PC-9 (cell line): Measurements from ENCODE around the gene EPN1. TPM values are rescaled to one million over a fixed set of nuclear protein-coding genes. Genes with fewer than 3 reads are reported as not detected.

Experiments
- BruUV-seq: library from RNA; stranded (reverse); fragments of 400-500 nt; replicated peaks from 2 replicates; lab custom pipeline; 2021; lab: Mats Ljungman, UMichigan
- CTCF ChIA-PET: fragments of 300-600 bp; sonication (Branson Sonifier 250); formaldehyde crosslinking; loops from one replicate; lab custom pipeline; 2022; ENCODE audit warnings: antibody characterized with exemption; lab: Charles Lee
- POLR2A ChIA-PET: fragments of 300-600 bp; sonication (Branson Sonifier 250); formaldehyde crosslinking; loops from one replicate; lab custom pipeline; 2022; ENCODE audit warnings: antibody characterized with exemption; ENCODE audit not compliant: unreplicated experiment; lab: Charles Lee
- DNase-seq, 2 experiments: peaks; one replicate each; pipeline versions ENCODE4 v3.0.0 to v3.0.0-alpha.2; 2015 to 2022; ENCODE audit warnings: mixed read lengths in 1 of 2
- H2AFZ ChIP-seq: fragments of 200-600 bp; sonication (generic); 2 replicates; pipeline ENCODE4 v1.8.1; 2017; ENCODE audit warnings: antibody characterized with exemption
- H3F3A ChIP-seq: fragments of 200-600 bp; sonication (generic); 2 replicates; pipeline ENCODE4 v1.8.1; 2017; ENCODE audit warnings: antibody characterized with exemption, mild to moderate bottlenecking, low read depth; ENCODE audit not compliant: insufficient read depth
- H3K27ac ChIP-seq: fragments of 200-600 bp; sonication (generic); 2 replicates; pipeline ENCODE4 v1.6.1; 2016; ENCODE audit warnings: mixed run types
- H3K27me3 ChIP-seq: fragments of 200-600 bp; sonication (generic); 2 replicates; pipeline ENCODE4 v1.6.1; 2016; ENCODE audit warnings: low read depth, mixed run types; ENCODE audit not compliant: insufficient read depth
- H3K36me3 ChIP-seq: fragments of 200-600 bp; sonication (generic); 2 replicates; pipeline ENCODE4 v1.6.1; 2016; ENCODE audit warnings: low read depth, mixed run types
- H3K4me1 ChIP-seq: fragments of 200-600 bp; sonication (generic); replicated peaks from 2 replicates; pipeline ENCODE4 v1.6.1; 2016; ENCODE audit warnings: mixed run types; ENCODE audit not compliant: insufficient read depth
- H3K4me2 ChIP-seq: fragments of 200-600 bp; sonication (generic); 2 replicates; pipeline ENCODE4 v1.6.1; 2017; ENCODE audit warnings: mixed run types
- H3K4me3 ChIP-seq: fragments of 200-600 bp; sonication (generic); 2 replicates; pipeline ENCODE4 v1.6.1; 2016; ENCODE audit warnings: mixed run types
- H3K79me2 ChIP-seq: fragments of 200-600 bp; sonication (generic); 2 replicates; pipeline ENCODE4 v1.6.1; 2017; ENCODE audit warnings: low read depth, mixed run types
- H3K9me2 ChIP-seq: fragments of 200-600 bp; sonication (generic); 2 replicates; pipeline ENCODE4 v1.8.1; 2017; ENCODE audit warnings: mild to moderate bottlenecking; ENCODE audit not compliant: insufficient read depth
- H3K9me3 ChIP-seq: fragments of 200-600 bp; sonication (generic); 2 replicates; pipeline ENCODE4 v1.8.1; 2016; ENCODE audit warnings: low read depth; ENCODE audit not compliant: insufficient read depth
- H4K20me1 ChIP-seq: fragments of 200-600 bp; sonication (generic); 2 replicates; pipeline ENCODE4 v1.8.1; 2017; ENCODE audit not compliant: insufficient read depth
- CTCF ChIP-seq: fragments of 200-600 bp; sonication (generic); conservative IDR thresholded peaks from 2 replicates; pipeline ENCODE4 v1.6.1; 2017; ENCODE audit warnings: mixed run types, antibody characterized with exemption, mild to moderate bottlenecking, moderate library complexity
- EZH2 ChIP-seq: fragments of 200-600 bp; sonication (generic); IDR thresholded peaks from 2 replicates; pipeline ENCODE4 v1.8.0; 2017; ENCODE audit warnings: antibody characterized with exemption, low read depth
- intact Hi-C: fragments of 100-400 bp; cut with micrococcal nuclease; formaldehyde crosslinking; loops from one replicate; pipeline ENCODE4 v1.10.0; 2022; ENCODE audit not compliant: unreplicated experiment
- total RNA-seq: library from RNA; stranded (reverse); gene quantifications from 2 replicates; pipeline ENCODE4 v1.2.3, GENCODE V29; 2021

The EPN1 gene
- total RNA-seq, 1 experiment from 2014 or later = 232 TPM

GRCh38 chr19:55697698-55698097 lies 22.7 kb downstream of the EPN1 start:
- Histone ChIP-seq H3K4me3 (no peak overlapping the region), H4K20me1 (peaks cover 3% of the 10 kb centered on the region; the same call in 1 of the 2 replicates), H3K79me2 (no peaks in the 10 kb centered on the region), H3K27ac (no peak overlapping the region), H3K27me3 (no peaks in the 10 kb centered on the region), H3K9me3 (no peaks in the 10 kb centered on the region), H3F3A (no peaks in the 10 kb centered on the region), H2AFZ (no peak overlapping the region), H3K4me1 (no peaks in the 10 kb centered on the region), H3K9me2 (no peaks in the 10 kb centered on the region), H3K4me2 (no peak overlapping the region), H3K36me3 (peaks cover 12% of the 10 kb centered on the region; the same call in 1 of the 2 replicates)
- CTCF ChIA-PET = no interaction called here
- no peak for DNase-seq
- POLR2A ChIA-PET = interaction anchor here (0.6 kb wide), 1 partner anchor 95 kb away, joined by 8 read pairs; no protein-coding TSS in a partner anchor
- TF ChIP-seq CTCF (no peak), EZH2 (no peak)
- intact Hi-C loops = no loop called here
- BruUV-seq = no TSS peak

- no peaks in the 10 kb centered on the region for H3K4me1 ChIP-seq
- CTCF ChIA-PET = no interaction called here
- no peaks in the 10 kb centered on the region for H3K79me2 ChIP-seq
- no TSS peak for BruUV-seq
- H3K9me3 ChIP-seq = no peaks in the 10 kb centered on the region
- no peak overlapping the region for H3K27ac ChIP-seq
- TF ChIP-seq EZH2 (no peak), CTCF (no peak)
- H3F3A ChIP-seq = no peaks in the 10 kb centered on the region
- H4K20me1 ChIP-seq = 0 out of 2 replicates have a peak, but pooled peaks cover 3% of the 10 kb centered on the region
- H2AFZ ChIP-seq = no peak overlapping the region
- H3K4me3 ChIP-seq = no peak overlapping the region
- intact Hi-C loops = no loop called here
- no peak overlapping the region for H3K4me2 ChIP-seq
- H3K9me2 ChIP-seq = no peaks in the 10 kb centered on the region
- POLR2A ChIA-PET = interaction anchor here (0.5 kb wide), 1 partner anchor 572 kb away, joined by 4 read pairs; no protein-coding TSS in a partner anchor
- H3K36me3 ChIP-seq = peaks cover 12% of the 10 kb centered on the region; the same call in 1 of the 2 replicates
- H3K27me3 ChIP-seq = no peaks in the 10 kb centered on the region
- no peak for DNase-seq
These were observed 23.2 kb downstream of the EPN1 start for GRCh38 chr19:55698256-55698655.

GRCh38 chr19:55699221-55699620 lies 24.2 kb downstream of the EPN1 start:
- Histone ChIP-seq H3K9me3 (no peaks in the 10 kb centered on the region), H4K20me1 (0 out of 2 replicates have a peak, but pooled peaks cover 3% of the 10 kb centered on the region), H3F3A (no peaks in the 10 kb centered on the region), H3K4me2 (no peak overlapping the region), H2AFZ (no peak overlapping the region), H3K79me2 (no peaks in the 10 kb centered on the region), H3K9me2 (no peaks in the 10 kb centered on the region), H3K4me1 (no peaks in the 10 kb centered on the region), H3K27me3 (no peaks in the 10 kb centered on the region), H3K4me3 (no peak overlapping the region), H3K27ac (no peak overlapping the region), H3K36me3 (peaks cover 12% of the 10 kb centered on the region; the same call in 1 of the 2 replicates)
- DNase-seq = no peak
- no TSS peak for BruUV-seq
- ChIA-PET CTCF (no interaction called here), POLR2A (no interaction called here)
- intact Hi-C loops = no loop called here
- TF ChIP-seq CTCF (no peak), EZH2 (no peak)
